Fibroblast of the conjunctiva (primary cell): Measurements from ENCODE around the gene SEZ6L.
"Not testable (repeated sequence)": the region's sequence is repeated elsewhere in the genome, so short reads cannot be mapped to it uniquely, and the experiment has no call there.

Experiments
- DNase-seq: peaks from one replicate; pipeline ENCODE4 v3.0.0-alpha.2; 2010; ENCODE audit warnings: low read depth

Gene SEZ6L

DNA sequence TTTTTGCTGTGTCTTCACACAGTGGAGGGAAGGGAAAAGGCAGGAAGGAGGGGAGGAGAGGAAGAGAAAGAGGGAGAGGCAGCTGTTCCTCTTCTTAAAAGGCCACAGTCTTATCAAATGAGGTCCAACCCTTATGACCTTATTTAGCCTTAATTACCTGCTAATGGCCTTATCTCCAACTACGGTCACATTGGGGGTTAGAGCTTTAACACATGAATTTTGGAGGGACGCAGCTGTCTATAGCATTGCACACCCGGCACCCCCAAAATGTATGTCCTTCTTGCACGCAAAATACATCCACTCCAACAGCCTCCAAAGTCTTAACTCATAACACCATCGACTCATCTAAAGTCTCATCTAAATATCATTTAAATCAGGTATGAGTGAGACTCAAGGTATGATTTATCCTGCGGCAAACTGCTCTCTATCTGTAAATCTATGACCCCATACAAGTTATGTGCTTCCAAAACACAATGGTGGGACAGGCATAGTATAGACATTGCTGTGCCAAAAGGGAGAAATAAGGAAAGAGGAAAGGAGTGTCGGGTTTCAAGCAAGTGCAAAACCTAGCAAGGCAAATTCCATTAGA lies 214.8 kb downstream of the SEZ6L start:
- no peak for DNase-seq

DNA sequence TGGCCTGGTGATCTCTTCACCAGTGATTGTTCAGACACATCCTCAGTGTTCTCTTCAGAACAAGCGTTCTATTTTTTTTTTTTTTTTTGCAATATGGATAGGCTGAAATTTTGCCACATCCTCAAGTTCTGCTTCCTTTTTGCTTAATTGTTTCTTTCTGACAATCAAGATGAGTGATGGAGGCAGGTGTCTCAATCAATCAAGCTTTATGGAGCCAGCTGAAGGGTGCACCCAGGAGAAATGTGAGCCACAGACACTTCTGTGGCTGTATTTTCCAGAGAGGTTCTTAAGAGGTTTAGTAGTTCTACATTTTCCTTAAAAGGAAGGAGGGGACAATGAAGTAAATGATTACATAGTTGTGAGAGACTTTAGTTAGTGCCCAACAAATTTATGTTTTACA lies 215.9 kb downstream of the SEZ6L start:
- no peak for DNase-seq

GRCh38 chr22:26389125-26389524 lies 219.9 kb downstream of the SEZ6L start:
- no peak for DNase-seq

DNA sequence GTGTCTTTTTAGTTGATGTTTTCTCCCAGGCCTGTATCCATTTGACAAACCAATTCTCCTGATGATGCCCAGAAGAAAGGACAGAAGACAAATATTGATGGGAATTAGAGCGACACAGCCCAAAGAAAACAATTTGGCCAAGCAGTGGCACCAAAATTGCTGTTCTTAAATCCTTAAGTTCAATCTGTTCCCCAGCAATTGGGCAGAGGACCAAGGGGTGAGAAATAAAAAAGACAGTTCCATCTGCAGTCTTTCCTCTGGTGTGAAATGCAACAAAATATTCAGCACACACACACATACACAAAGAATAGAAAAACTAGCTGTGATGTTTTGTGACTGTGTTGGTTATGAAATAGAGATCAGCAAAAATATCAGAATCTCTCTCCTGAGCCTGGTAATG lies 221.8 kb downstream of the SEZ6L start:
- no peak for DNase-seq

DNA sequence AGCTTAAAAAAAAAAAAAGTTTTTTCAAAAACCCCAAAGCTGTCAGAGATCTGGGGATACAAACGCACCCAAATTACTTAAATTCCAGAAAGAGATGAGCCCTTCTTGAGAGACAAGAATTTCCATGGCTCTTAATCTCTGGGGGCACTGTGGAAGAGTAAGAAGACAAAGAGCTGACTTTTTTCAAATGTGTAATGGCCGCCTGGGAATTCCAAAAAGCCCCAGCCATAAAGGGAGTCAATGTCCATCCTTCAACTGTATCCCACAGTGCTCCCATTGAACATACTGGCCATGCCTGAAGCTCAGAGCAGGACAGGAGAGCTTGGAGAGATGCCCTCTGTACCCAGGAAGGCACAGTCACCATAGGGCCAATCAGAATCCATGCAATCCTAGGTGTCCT lies 222.4 kb downstream of the SEZ6L start:
- DNase-seq, result no peak

- DNase-seq, result no peak
Measured at GRCh38 chr22:26393929-26394328, 224.7 kb downstream of the SEZ6L start.

DNA sequence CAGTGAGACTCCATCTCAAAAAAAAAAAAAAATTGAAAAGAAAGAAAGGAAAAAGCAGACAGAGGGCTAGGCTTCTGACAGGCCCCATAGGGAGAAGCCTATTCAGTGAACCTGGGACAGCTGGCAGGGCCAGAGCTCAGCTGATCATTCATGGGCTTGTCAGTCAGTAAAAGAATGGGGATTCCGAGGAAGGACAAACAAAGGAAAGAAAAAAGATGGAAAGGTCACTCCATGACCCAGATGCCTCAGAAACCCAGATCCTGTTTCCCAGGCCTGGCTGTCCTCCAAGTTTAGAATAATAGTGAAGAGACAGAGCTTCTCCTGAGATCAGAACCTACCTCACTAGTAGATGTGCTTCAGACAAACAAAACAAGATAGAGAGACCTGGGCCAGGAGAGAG lies 225.5 kb downstream of the SEZ6L start:
- no peak for DNase-seq

- no peak for DNase-seq
Measured at GRCh38 chr22:26395926-26396325, 226.7 kb downstream of the SEZ6L start.

DNA sequence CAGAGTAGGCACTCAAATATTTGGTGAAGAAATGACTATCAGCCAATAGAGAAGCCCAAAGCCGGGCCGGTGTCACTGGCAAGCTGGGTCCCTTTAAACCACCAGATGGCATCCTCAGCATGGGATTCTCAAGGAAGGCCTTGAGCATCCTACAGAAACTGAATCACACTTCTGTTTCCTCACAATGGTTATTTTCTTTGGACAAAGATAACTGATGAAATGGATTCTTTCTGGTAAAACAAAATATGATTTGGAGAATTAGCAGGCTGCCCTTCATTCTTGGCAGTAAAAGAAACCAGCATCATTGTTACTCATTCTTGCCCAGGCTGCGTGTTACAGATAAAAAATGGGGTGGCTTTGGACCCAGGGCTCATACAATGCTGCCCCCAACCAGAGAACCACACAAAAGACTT lies 229.5 kb downstream of the SEZ6L start:
- DNase-seq, result peak; percentile 57

GRCh38 chr22:26399289-26399688 lies 230.0 kb downstream of the SEZ6L start:
- no peak for DNase-seq

DNA sequence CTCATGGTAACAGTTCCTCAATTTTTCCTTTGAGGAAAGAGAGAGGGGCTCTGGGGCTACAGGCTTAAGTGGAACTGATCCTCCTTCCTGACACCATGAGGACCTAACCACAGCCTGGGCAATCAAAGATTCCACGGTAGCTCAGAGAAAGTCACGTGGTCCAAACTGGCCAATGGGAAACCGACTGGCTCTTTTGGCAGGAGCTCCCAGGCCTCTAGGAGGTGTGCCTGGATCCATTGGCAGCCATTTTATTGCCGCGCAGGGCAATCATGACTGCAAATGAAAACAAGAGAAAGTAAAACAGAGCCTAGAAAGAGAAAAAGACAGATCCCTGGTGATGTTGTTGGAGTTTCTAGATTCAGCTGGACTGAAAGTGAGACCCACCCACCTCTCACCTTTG lies 232.5 kb downstream of the SEZ6L start:
- no peak for DNase-seq

DNA sequence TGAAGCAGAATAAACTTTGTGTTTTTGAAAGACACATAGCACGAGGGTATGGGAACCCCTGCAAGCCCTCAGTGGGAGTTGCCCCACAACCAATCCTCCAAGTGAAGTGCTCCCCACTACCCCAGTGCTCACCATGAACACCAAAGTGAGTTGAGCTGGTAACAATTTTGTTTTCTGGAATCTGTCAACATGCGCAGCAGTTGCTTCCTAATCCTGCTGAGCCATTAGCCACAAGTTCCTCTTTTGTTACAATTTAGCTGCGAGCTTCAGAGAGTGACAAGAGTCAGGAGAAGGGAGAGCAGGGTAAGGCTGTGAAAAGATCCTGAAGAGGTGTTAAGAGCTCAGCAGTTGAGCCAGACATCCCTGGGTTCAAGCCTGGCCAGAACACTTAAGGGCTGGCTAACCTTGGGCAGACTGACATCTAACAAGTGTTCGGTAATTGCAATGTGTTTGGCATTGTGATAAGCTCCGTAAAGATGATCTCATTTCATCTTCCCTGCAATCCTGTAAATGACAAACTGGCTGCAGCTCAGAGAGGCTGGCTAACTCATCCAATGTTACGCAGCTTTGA lies 235.7 kb downstream of the SEZ6L start:
- no peak for DNase-seq

DNA sequence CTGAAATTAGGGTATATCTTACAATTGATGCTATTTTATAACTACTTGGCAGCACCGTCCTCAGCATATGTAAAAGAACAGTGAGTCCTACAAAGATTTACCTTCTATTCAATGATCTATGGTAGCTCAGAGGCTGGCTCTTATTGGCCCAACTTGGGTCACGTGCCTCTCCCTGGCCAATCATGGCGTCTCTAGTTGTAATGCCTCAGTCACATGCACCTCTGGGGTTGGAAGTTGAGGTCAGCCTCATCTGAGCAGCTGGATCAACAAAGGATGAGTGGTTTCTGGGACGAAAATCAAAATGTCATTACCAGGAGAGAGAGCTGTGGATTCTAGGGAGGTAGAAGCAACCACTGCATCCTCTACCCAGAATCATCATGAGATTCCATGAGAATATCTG lies 236.9 kb downstream of the SEZ6L start:
- no peak for DNase-seq

DNA sequence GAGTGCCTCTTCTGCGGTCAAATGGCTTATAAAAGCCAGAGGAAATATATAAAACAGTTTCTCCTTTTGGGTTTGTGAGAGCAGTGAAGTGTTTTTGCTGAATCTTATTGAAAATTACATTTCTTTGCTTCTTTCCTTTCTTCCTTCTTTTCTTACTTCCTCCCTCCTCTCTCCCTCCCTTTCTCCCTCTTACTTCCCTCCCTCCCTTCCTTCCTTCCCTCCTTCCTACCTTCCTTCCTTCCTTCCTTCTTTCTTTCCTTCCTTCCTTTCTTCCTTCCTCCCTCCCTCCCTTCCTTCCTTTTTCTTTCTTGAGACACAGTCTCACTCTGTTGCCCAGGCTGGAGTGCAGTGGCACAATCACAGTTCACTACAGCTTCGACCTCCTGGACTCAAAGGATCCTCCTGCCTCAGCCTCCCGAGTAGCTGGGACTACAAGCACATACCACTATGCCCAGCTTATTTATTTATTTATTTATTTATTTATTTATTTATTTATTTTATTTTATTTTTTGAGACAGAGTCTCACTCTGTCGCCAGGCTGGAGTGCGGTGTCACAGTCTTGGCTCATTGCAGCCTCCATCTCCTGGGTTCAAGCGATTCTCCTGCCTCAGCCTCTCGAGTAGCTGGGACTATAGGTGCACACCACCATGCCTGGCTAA lies 239.4 kb downstream of the SEZ6L start:
- not testable (repeated sequence) for DNase-seq

DNA sequence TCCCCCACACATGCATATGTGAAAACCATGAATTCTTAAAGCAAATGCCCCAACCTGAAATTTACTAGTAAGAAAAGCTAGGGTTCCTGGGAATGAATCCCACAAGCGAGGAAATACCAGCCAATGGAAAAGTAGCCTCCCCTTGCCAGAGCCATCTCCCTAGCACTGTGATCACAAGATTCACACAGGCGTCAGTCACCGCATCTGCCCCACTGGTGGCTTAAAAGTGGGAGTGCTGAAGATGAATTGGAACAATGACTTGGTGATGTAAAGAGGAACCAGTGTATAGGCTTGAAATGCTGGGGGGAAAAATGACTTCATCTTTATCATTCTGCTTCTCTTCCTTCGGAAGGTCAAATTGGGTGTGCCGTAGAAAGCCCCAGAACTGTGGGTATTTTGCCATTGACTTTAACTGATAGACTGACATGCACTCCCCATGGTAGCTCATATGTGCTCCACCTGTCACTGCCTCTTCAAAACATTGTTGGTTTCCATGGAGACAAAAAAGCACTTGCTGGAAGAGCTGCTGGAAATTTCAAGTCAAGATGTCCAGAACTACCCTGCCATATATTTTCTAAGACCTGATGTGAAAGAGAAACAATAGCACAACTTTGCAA lies 240.6 kb downstream of the SEZ6L start:
- DNase-seq, result no peak

- DNase-seq, result no peak
Measured at GRCh38 chr22:26410386-26410785, 241.1 kb downstream of the SEZ6L start.

- no peak for DNase-seq
Measured at GRCh38 chr22:26414347-26414746, 245.1 kb downstream of the SEZ6L start.

- DNase-seq, result no peak
Measured at GRCh38 chr22:26416256-26416655, 247.0 kb downstream of the SEZ6L start.

DNA sequence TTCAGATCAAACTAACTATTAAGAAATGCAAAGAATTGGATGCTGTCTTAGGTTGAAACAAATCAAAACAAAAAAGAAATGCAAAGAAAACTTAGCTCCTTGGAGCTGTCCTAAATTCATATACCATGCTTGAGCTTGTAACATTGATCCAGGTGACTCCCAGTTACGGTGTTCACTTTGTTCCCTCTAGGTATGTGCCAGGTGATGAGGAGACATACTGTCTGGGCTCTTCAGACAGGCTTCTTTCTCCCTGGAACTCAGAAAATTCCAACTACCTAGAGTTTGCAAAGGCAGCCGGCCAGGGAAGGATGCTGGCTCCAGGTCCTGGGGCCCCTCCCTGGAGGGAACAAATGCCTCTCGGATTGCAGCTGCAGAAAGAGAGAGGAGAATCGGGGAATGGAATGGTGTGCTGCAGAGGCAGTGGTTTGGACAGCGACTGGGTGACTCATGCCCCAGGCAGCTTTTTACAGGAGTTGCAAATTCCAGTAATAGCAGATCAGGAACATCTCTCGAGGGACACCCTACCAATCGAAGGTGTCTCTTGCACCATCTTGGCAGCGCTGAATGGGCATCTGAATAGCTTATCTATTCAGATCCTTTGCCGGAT lies 247.5 kb downstream of the SEZ6L start:
- DNase-seq, result peak; percentile 35

DNA sequence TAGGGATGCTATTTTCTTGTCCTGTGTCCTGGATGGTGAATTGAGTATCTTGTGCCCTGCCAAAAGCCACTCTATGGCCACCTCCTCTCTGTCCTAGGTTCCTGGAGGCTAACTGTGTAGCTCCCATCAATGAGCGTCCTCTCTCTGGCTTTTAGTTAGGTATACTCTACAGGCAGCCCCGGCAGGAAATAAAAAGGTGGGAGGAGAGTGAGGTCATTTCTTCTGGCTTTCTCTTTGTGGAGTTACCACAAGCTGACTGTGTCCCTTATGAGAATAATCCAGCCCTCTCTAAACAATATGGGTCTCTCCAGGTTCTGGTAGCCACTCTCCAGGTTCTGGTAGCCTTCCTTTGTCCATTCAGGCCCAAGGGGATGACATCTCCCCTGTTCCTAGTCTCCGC lies 248.1 kb downstream of the SEZ6L start:
- no peak for DNase-seq

DNA sequence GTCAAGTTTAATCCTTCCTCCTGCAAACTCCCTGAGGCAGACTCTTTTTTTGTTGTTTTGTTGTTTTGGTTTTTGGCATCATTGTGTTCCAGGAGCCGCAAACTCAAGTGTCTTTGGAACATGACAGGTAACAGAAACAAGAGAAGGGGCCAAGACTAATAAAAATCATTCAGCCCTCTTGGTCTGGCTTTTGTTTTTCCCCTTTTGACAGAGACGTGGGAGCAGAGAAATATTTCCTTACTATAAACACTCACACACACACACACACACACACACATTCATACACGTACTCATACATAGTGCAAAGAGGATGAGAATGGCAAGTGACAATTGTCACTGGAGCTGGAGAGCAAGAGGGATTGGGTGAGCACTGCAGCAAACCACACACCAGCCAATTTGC lies 249.4 kb downstream of the SEZ6L start:
- DNase-seq, result no peak

GRCh38 chr22:26426924-26427323 lies 257.7 kb downstream of the SEZ6L start:
- no peak for DNase-seq
